ENCODE results near the gene CALHM3. TPM values are rescaled to one million over a fixed set of nuclear protein-coding genes. Genes with fewer than 3 reads are reported as not detected.

The CALHM3 gene
- total and polyA plus RNA-seq, 2 donors (not counting 3 experiments of a cell fraction or from before 2014, with no cell fraction given): not detected

GRCh38 chr10:103513380-103514060, 34.5 kb upstream of the CALHM3 start:
- H3K4me3 ChIP-seq (replicated peaks in 1 of 3; ENCODE audit: insufficient read depth in 1 of 3, low read depth in 1 of 3, low read length in 3 of 3): no peak overlapping the region
- TF ChIP-seq FOS (IDR thresholded peaks at IDR 0.05; ENCODE audit: borderline replicate concordance, insufficient read depth, low read length) (no peak), POLR2A (IDR thresholded peaks at IDR 0.05; ENCODE audit: low read depth, low read length) (no peak), JUN (IDR thresholded peaks at IDR 0.05; ENCODE audit: borderline replicate concordance, insufficient read depth, insufficient read length, low read depth) (no peak), EZH2 (IDR thresholded peaks at IDR 0.05; ENCODE audit: borderline replicate concordance, low read depth, low read length, severe bottlenecking) (no peak), CTCF (IDR thresholded peaks at IDR 0.05; ENCODE audit: extremely low read depth in 1 of 2, insufficient read depth in 1 of 2, low read depth in 1 of 2, low read length in 2 of 2) (no peak), MAX (IDR thresholded peaks at IDR 0.05; ENCODE audit: insufficient read depth, insufficient read length) (no peak), GATA2 (IDR thresholded peaks at IDR 0.05; ENCODE audit: insufficient read depth, insufficient read length, low read depth, low read length) (no peak), MYC (IDR thresholded peaks at IDR 0.05; ENCODE audit: low read depth, low read length) (no peak), POLR2AphosphoS5 (IDR thresholded peaks at IDR 0.05; ENCODE audit: insufficient read depth, low read depth, low read length) (no peak)
- no peak overlapping the region for H3K9ac ChIP-seq (replicated peaks; ENCODE audit: extremely low read depth, insufficient read depth, low read length)
- BruUV-seq (replicated peaks): no TSS peak
- no peak overlapping the region for H2AFZ ChIP-seq (ENCODE audit: low read depth, low read length)
- no peak overlapping the region for H3K4me2 ChIP-seq (ENCODE audit: insufficient read depth, low read length)
- no peaks in the 10 kb centered on the region for H4K20me1 ChIP-seq (replicated peaks; ENCODE audit: control insufficient read depth, extremely low read depth, insufficient read depth, low read length)
- H3K4me1 ChIP-seq (ENCODE audit: control insufficient read depth, extremely low read depth, insufficient read depth, low read length): peaks cover 8% of the 10 kb centered on the region
- dilution Hi-C loops (cut with MboI; ENCODE audit: extremely low pct_ligation_motif_present, low sequenced_read_pairs) (no loop called here), intact Hi-C loops (cut with micrococcal nuclease) (no loop called here)
- no peaks in the 10 kb centered on the region for H3K36me3 ChIP-seq (ENCODE audit: control insufficient read depth in 2 of 2, extremely low read depth in 1 of 2, insufficient read depth in 2 of 2, low read length in 2 of 2)
- H3K27ac ChIP-seq (ENCODE audit: insufficient read depth, low read depth, low read length): no peak overlapping the region
- ChIA-PET CTCF (no interaction called here), POLR2A (no interaction called here)
- DNase-seq (ENCODE audit: low read depth, low spot score) (no peak), FAIRE-seq (no peak)
- H3K27me3 ChIP-seq (ENCODE audit: control insufficient read depth in 2 of 2, insufficient read depth in 2 of 2, low read length in 2 of 2): peaks cover 0 to 1% of the 10 kb centered on the region in 2 experiments
- no peaks in the 10 kb centered on the region for H3K9me3 ChIP-seq (replicated peaks; ENCODE audit: control insufficient read depth, insufficient read depth, low read length)
- H3K9me1 ChIP-seq (replicated peaks; ENCODE audit: control insufficient read depth, extremely low read depth, insufficient read depth, low read length): no peaks in the 10 kb centered on the region
- no peaks in the 10 kb centered on the region for H3K79me2 ChIP-seq (ENCODE audit: control insufficient read depth, insufficient read depth, low read length)
